ENCODE measurements around the gene NCK1. TPM values are rescaled to one million over a fixed set of nuclear protein-coding genes. Genes with fewer than 3 reads are reported as not detected.

NCK1 gene
- total RNA-seq, 1 donor from 2014 or later: 38.1 TPM

GRCh38 chr3:136919799-136920580, 58.0 kb downstream of the NCK1 start:
- H3K4me3 Mint-ChIP-seq (ENCODE audit: unreplicated experiment): no peak overlapping the region
- H3K36me3 Mint-ChIP-seq (ENCODE audit: low read depth): peaks cover 2% of the 10 kb centered on the region
- H3K4me1 Mint-ChIP-seq (ENCODE audit: low read depth): no peaks in the 10 kb centered on the region
- peaks cover 7% of the 10 kb centered on the region for H3K9me3 Mint-ChIP-seq (ENCODE audit: low read depth)
- no peak for DNase-seq (ENCODE audit: low spot score)
- TF ChIP-seq CTCF (IDR thresholded peaks at IDR 0.05): no peak
- no peak overlapping the region for H3K27ac Mint-ChIP-seq (ENCODE audit: unreplicated experiment)
- H3K27me3 Mint-ChIP-seq (ENCODE audit: low read depth): no peaks in the 10 kb centered on the region

- no peak overlapping the region for H3K4me3 Mint-ChIP-seq (ENCODE audit: unreplicated experiment)
- no peak for TF ChIP-seq CTCF (IDR thresholded peaks at IDR 0.05)
- no peak overlapping the region for H3K27ac Mint-ChIP-seq (ENCODE audit: unreplicated experiment)
- H3K36me3 Mint-ChIP-seq (ENCODE audit: low read depth): peaks cover 2% of the 10 kb centered on the region
- peaks cover 7% of the 10 kb centered on the region for H3K9me3 Mint-ChIP-seq (ENCODE audit: low read depth)
- no peaks in the 10 kb centered on the region for H3K4me1 Mint-ChIP-seq (ENCODE audit: low read depth)
- DNase-seq (ENCODE audit: low spot score): no peak
- H3K27me3 Mint-ChIP-seq (ENCODE audit: low read depth): no peaks in the 10 kb centered on the region
These were observed 59.0 kb downstream of the NCK1 start for GRCh38 chr3:136920904-136921611.

GRCh38 chr3:136925425-136926190, 63.6 kb downstream of the NCK1 start:
- Mint-ChIP-seq H3K36me3 (ENCODE audit: low read depth) (peaks cover 4% of the 10 kb centered on the region), H3K4me3 (ENCODE audit: unreplicated experiment) (no peak overlapping the region), H3K4me1 (ENCODE audit: low read depth) (peaks cover 12% of the 10 kb centered on the region), H3K9me3 (ENCODE audit: low read depth) (peaks cover 7% of the 10 kb centered on the region), H3K27ac (ENCODE audit: unreplicated experiment) (no peak overlapping the region), H3K27me3 (ENCODE audit: low read depth) (no peaks in the 10 kb centered on the region)
- TF ChIP-seq CTCF (IDR thresholded peaks at IDR 0.05): no peak
- DNase-seq (ENCODE audit: low spot score): no peak

GRCh38 chr3:136928240-136928639, 66.2 kb downstream of the NCK1 start:
- Mint-ChIP-seq H3K4me3 (ENCODE audit: unreplicated experiment) (no peak overlapping the region), H3K9me3 (ENCODE audit: low read depth) (no peaks in the 10 kb centered on the region), H3K4me1 (ENCODE audit: low read depth) (peaks cover 23% of the 10 kb centered on the region), H3K27me3 (ENCODE audit: low read depth) (no peaks in the 10 kb centered on the region), H3K36me3 (ENCODE audit: low read depth) (peaks cover 2% of the 10 kb centered on the region), H3K27ac (ENCODE audit: unreplicated experiment) (no peak overlapping the region)
- no peak for DNase-seq (ENCODE audit: low spot score)
- TF ChIP-seq CTCF (IDR thresholded peaks at IDR 0.05): no peak

Measured in chondrocyte (in vitro differentiated cells).